Adrenal gland (tissue), 12 donors: ENCODE results near the gene ABLIM1. TPM values are rescaled to one million over a fixed set of nuclear protein-coding genes. Genes with fewer than 3 reads are reported as not detected.

Source experiments
- DNase-seq, 7 donors: peaks; one replicate each; pipeline ENCODE4 v3.0.0-alpha.2; 2019 to 2020
- H3K27ac ChIP-seq, 5 donors: fragments of 200-600 bp; sonication (generic) in 4 of 5; 1 replicate in 3 of 5; 2 replicates in 2 of 5; pipeline versions ENCODE4 v1.5.1 to v1.8.0; 2016 to 2020; ENCODE audit warnings: mild to moderate bottlenecking in 1 of 5
- H3K27me3 ChIP-seq: fragments of 200-600 bp; 2 replicates; pipeline ENCODE4 v1.8.0; 2021
- H3K36me3 ChIP-seq, 2 donors: fragments of 200-600 bp; replicated peaks in 1 of 2; 1 replicate in 1 of 2; 2 replicates in 1 of 2; pipeline versions ENCODE4 v1.5.1 to v1.8.0; 2018 to 2022
- H3K4me1 ChIP-seq, 2 donors: fragments of 200-600 bp; replicated peaks in 1 of 2; 1 replicate in 1 of 2; 2 replicates in 1 of 2; pipeline versions ENCODE4 v1.5.1 to v1.8.0; 2018 to 2021
- H3K4me3 ChIP-seq, 4 donors: fragments of 200-600 bp; sonication (generic) in 3 of 4; one replicate each; pipeline ENCODE4 v1.5.1; 2016 to 2018
- H3K9me3 ChIP-seq, 3 donors: fragments of 200-600 bp; sonication (generic) in 1 of 3; replicated peaks in 1 of 3; 1 replicate in 2 of 3; 2 replicates in 1 of 3; pipeline versions ENCODE4 v1.5.1 to v1.8.0; 2016 to 2021
- CTCF ChIP-seq, 6 experiments: fragments of 450-650 bp in 4 of 6; fragments of 200-600 bp in 2 of 6; sonication (generic) in 1 of 6; IDR thresholded peaks; 1 replicate in 5 of 6; 2 replicates in 1 of 6; pipeline versions ENCODE4 v1.5.1 to v1.8.0; 2016 to 2021; ENCODE audit warnings: antibody characterized with exemption in 6 of 6, mild to moderate bottlenecking in 2 of 6, moderate library complexity in 1 of 6
- POLR2A ChIP-seq, 2 donors: fragments of 450-650 bp; IDR thresholded peaks; one replicate each; pipeline ENCODE4 v1.6.1; 2017; ENCODE audit warnings: antibody characterized with exemption in 2 of 2, mild to moderate bottlenecking in 2 of 2, moderate library complexity in 1 of 2
- WGBS, 4 donors: extraction: QIAGEN DNeasy Blood & Tissue Kit in 2 of 4; methylation state at CpG; one replicate each; pipeline versions ENCODE4 v1.1.5 to v1.1.7; 2013 to 2017; 5-methylcytosine and 5-hydroxymethylcytosine counted together
- intact Hi-C, 2 donors: fragments of 100-400 bp; cut with DNase I; formaldehyde crosslinking; loops; one replicate each; pipeline versions ENCODE4 v1.14.1 to v1.15.0; 2022 to 2023
- polyA plus RNA-seq, 3 donors: library from polyadenylated mRNA; stranded (reverse); fragments of 200-250 nt in 2 of 3; fragments of 350-450 nt in 1 of 3; fragmentation: Illumina TruSeq in 1 of 3; extraction: RNeasy Lipid Tissue Mini Kit (QIAGEN cat#74804) in 1 of 3; gene quantifications; one replicate each; pipeline ENCODE4 v1.2.3, GENCODE V29; 2013 to 2014
- total RNA-seq, 9 donors: library from RNA; depleted of rRNA in 4 of 9; stranded (reverse); fragments of >200 nt in 4 of 9; fragments of 120-200 nt in 1 of 9; fragmentation: NEBNext Ultra II Directional in 1 of 9; extraction: Animal tissue kit (Norgen Biotek cat#: 25700) in 1 of 9; gene quantifications; one replicate each; pipeline versions ENCODE4 v1.1.0 to v1.2.4, GENCODE V29; 2013 to 2023
- donor health status: healthy with polysubstance abuse.
- donor health status: Bipolar disorder and iron deficiency.
- donor health status: DM: yes; HTN: yes; CAD: no.
- donor health status: DM: no; HTN: no; CAD: no.
- donor health status: DM: no; HTN: no; CAD: no.
- donor health status: DM: yes; HTN: yes; CAD: no.

ABLIM1 gene
- total and polyA plus RNA-seq, 12 donors: 7.9 to 430 (median 185) TPM

GRCh38 chr10:114632869-114633715, 25.0 kb downstream of the ABLIM1 start:
- H3K4me3 ChIP-seq: peak overlapping the region in 1 of 4 donors; percentile 67
- H3K27ac ChIP-seq: peak overlapping the region; percentile 56 to 90 (median 84)
- intact Hi-C loops: no loop called here
- peaks cover 31 to 46% of the 10 kb centered on the region in 2 donors for H3K4me1 ChIP-seq
- peak in 1 of 2 donors; percentile 78 for TF ChIP-seq POLR2A (IDR thresholded peaks at IDR 0.05)
- TF ChIP-seq CTCF (IDR thresholded peaks at IDR 0.05): no peak
- no peaks in the 10 kb centered on the region for H3K36me3 ChIP-seq
- H3K27me3 ChIP-seq: no peaks in the 10 kb centered on the region
- no peaks in the 10 kb centered on the region for H3K9me3 ChIP-seq
- 15 to 37% (median 33%) methylated on average over 10 to 13 of the region's 13 CpGs for WGBS, 4 donors
- peak; percentile 63 to 91 (median 72) for DNase-seq

- intact Hi-C loops: no loop called here
- no peaks in the 10 kb centered on the region for H3K36me3 ChIP-seq
- H3K4me3 ChIP-seq: peak overlapping the region in 2 of 4 donors; percentile 21 to 67
- H3K27ac ChIP-seq: peak overlapping the region; percentile 56 to 90 (median 84)
- WGBS, 4 donors: 1 to 2% (median 1%) methylated on average over 17 to 53 of the region's 53 CpGs
- no peaks in the 10 kb centered on the region for H3K27me3 ChIP-seq
- peak; percentile 54 to 76 (median 62) for DNase-seq
- H3K9me3 ChIP-seq: no peaks in the 10 kb centered on the region
- TF ChIP-seq POLR2A (IDR thresholded peaks at IDR 0.05) (peak; percentile 18 to 81), CTCF (IDR thresholded peaks at IDR 0.05) (peak in 2 of 6 experiments; percentile 5 to 17)
- H3K4me1 ChIP-seq: peaks cover 36 to 54% of the 10 kb centered on the region in 2 donors
Observed at GRCh38 chr10:114631666-114632417, 26.2 kb downstream of the ABLIM1 start.

- H3K27ac ChIP-seq: peak overlapping the region; percentile 50 to 90 (median 84)
- no peaks in the 10 kb centered on the region for H3K27me3 ChIP-seq
- no peaks in the 10 kb centered on the region for H3K9me3 ChIP-seq
- intact Hi-C loops: no loop called here
- WGBS, 4 donors: 20 to 31% (median 29%) methylated on average over 9 of the region's 9 CpGs
- peak overlapping the region in 3 of 4 donors; percentile 8 to 67 (median 21) for H3K4me3 ChIP-seq
- peaks cover 43 to 61% of the 10 kb centered on the region in 2 donors for H3K4me1 ChIP-seq
- H3K36me3 ChIP-seq: no peaks in the 10 kb centered on the region
- no peak for DNase-seq
- TF ChIP-seq POLR2A (IDR thresholded peaks at IDR 0.05) (no peak), CTCF (IDR thresholded peaks at IDR 0.05) (no peak)
Observed at GRCh38 chr10:114631090-114631665, 26.9 kb downstream of the ABLIM1 start.
